HG03196 (cell line): ENCODE measurements around the gene RPL5.

Experiments used
- ATAC-seq: cut with Tn5 transposase; IDR thresholded peaks from one replicate; pipeline ENCODE4 v1.9.1; 2021; ENCODE audit not compliant: unreplicated experiment

The RPL5 gene

DNA sequence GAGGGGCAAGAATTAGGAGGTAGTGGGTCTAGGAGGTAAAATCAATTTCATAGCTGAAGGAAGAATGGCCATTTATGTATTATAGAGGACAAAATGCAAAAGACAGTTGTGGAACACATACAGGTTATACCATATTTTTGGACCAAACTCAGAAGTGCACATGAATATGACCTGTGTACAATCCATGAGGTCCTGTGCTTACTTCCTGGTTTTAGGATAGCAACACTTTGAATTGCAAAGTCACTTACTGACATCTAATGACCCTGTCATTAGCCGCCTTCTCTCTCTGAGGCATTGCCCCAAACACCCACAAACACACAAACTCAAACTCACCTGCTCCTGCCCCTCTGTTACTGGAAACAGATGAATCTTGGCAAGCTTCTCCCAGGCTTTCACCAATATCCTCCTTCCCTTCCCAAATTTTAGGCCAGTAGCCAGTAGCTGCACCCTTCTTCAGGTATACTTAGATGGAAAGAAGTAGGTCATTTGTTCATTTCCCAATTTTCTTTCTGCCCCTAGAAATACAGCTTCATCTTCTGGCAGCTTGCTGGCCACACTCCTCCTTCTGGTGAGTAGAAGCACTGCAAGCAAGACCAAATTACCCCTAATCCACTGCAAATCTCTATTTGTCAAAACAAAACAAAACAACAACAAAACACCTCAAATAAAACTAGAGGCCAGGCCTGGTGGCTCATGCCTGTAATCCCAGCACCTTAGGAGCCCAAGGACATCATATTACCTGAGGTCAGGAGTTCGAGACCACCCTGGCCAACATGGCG, 13.7 kb upstream of the RPL5 start:
- no peak for ATAC-seq

DNA sequence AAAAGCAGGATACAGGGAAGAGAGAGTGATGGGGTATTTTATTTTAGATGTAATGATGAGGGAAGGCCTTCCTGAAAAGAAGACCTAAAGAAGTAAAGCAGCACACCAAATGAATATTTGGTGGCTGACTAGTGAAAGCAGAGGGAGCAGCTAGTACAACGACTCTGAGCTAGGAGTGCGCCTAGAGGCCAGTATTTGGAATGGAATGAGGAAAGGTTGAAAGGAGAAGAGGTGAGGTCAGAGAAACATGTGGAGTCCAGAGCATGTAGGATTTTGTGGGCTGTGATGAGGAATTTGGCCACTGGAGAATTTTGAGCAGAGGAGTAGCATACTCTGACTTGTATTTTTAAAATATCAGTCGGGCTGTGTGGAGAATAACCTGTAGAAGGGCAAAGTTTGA, 11.8 kb upstream of the RPL5 start:
- no peak for ATAC-seq

DNA sequence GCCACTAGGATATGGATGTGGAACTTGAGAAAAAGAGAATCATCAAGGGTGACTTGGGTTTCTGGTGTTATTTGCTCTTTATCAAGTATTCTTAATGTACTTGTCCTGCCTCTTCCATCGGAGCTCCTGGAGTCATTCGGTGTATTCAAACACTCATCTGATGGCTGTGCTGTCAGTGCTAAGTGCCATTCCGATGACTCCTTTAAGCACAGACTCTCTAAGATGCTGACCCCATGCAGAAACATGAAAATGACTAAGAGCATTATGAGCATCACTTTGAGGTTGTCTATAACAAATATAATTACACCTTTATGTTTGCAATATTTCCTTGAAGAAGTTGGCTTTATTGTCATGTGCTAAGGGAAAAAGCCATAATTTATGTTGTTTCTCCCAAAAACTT, 11.3 kb upstream of the RPL5 start:
- ATAC-seq: no peak

DNA sequence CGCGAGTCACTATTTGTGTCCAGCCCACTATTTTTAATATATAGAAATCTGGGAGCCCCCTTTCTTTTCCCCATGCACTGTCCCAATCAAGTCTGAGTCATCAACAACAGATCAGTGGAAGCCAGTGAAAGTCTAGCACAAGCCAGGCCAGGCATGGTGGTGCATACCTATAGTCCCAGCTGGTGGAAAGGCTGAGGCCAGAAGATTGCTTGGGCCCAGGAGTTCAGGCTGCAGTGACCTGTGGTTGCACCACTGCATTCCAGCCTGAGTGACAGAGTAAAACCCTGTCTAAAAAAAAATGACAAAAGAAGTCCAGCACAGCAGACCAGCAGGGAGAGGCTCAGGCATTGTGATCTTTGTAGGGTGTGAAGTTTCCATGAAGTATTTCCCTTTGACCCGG, 9.0 kb upstream of the RPL5 start:
- no peak for ATAC-seq

DNA sequence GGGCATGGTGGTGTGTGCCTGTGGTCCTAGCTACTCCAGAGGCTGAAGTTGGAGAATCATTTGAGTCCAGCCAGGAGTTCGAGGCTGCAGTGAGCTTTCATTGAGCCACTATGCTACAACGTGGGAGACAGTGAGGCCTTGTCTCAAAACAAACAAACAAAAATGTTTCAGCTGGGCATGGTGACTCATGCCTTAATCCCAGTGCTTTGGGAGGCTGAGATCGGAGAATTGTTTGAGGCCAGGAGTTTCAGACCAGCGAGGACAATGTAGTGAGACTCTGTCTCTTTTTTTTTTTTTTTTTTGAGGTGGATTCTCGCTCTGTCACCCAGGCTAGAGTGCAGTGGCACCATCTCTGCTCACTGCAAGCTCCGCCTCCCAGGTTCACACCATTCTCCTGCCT, 5.0 kb upstream of the RPL5 start:
- ATAC-seq: no peak

DNA sequence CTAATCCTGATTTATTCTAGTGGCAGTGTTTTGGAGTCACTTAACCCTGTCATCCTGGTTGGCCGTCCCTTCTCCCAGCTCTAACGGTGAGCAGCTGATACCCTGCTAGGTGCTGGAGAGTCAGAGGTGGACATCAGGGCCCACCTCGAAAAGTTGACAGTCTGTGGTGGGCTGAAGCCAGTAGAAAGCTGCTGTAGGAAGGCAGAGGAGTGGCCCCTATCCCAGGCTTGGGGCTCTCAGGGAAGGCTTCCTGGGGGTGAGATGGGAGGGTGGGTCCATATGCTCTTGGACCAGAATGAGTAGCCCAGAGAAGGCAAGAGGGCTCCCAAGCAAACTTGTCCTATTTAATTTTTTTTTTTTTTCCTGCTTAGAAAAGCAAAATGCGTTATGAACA, 475 bp upstream of the RPL5 start:
- ATAC-seq: no peak

DNA sequence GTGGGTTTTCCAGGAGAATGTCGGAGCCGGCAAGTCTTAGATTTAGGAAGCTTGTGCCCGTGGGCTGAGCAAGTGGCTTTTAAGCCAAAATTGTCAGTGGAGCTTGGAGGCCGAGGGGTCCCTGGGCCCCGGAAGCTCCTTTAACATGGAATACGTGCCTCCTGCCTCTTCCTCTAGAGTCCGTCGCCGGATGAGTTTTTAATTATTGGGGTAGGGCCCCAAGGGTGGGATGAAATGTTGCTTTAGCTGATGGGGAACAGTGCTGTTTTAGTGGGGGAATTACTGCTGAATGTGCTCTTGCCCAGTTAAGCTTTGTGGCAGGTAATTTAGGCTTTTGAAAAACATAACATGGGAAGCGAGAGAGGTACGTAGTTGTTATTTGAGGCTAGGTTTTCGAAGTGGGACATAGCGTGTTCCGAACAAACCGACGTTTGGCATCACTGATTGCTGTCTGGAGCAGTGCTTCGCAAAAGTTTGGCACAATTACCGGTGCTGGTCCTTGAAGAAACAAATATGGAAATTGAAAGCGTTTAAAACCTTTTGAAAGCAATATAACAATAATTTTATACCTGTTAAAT, 786 bp downstream of the RPL5 start:
- ATAC-seq: no peak

DNA sequence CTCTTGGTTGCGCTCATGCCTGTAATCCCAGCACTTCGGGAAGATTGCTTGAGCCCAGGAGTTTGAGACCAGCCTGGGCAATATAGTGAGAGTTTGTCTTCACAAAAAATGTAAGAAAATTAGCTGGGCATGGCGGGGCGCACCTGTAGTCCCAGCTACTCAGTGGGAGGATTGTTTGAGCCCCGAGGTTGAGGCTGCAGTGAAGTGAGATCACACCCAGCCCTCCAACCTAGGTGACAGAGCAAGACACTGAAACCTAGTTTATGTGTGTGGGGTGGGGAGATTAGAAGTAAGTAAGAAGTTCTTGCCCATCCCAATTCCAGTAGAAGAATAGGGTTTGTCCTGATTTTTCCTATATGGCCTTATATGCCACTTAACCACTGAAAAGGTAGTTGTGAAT, 2.0 kb downstream of the RPL5 start:
- ATAC-seq: no peak

DNA sequence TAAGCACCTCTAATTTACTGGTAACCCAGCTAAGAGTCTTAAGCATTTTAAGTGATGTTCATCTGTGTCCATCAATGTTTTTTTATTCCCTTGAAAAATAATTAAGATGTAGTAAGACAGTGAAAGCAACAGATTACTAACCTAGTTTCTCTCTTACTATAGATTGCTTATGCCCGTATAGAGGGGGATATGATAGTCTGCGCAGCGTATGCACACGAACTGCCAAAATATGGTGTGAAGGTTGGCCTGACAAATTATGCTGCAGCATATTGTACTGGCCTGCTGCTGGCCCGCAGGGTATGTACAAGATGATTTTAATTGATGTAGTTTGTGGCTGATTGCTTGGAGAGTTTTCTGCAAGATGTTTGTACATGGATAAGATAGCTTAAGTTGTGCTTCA, 2.8 kb downstream of the RPL5 start:
- ATAC-seq: no peak

DNA sequence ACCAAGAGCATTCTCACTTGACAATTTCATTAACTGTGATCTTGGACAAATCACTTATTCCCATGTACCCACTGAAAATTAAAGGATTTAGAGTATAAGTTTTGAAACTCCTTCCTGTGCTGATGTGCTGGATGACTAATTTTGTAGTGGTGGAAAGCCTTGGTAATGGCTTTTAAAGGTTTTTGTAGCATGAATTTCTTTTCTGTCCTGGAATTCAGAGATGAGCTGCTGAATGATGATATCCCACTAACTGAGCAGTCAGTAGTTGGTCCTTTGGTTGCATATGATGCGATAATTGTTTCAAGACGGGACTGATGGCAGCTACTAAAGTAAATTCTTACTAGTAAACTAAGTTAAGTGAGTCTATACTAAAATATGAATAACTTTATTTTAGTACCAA, 5.2 kb downstream of the RPL5 start:
- ATAC-seq: no peak

DNA sequence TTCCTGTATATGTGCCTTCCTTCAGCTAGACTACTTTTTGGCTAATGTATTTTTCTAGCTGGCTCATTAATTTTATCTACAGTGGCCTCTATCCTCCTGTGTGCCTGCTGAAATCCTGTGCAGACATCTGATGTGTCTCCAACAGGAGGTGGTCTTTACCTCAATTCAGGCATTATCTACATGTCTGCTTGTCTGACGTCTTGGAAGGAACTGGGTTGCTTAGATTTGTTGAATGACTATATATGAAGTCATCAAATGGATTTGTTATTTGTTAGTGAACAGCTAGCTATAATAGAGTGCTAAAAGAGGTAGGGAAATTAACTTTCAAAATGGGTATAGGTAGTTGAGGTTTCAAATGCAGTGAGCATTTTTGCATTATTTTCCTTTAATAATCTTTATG, 6.7 kb downstream of the RPL5 start:
- ATAC-seq: no peak

DNA sequence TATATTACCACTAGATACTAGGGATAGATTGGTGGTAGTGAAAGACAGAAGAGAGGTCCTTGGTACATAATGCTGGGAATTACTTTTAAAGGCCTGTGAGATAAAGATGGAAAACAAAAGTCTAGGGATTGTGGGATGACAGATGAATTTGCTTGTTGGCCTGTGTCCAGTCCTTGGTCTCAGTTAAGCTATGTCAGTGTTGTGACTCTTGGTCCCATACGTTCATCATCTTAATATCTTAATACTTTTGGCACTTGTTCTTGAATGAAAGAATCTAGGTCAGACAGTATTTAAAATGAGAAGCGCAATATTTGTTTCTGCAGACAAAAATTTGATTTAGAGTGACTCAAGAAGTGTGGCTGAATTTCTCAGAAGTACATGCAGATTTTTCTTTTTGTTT, 7.6 kb downstream of the RPL5 start:
- ATAC-seq: no peak

DNA sequence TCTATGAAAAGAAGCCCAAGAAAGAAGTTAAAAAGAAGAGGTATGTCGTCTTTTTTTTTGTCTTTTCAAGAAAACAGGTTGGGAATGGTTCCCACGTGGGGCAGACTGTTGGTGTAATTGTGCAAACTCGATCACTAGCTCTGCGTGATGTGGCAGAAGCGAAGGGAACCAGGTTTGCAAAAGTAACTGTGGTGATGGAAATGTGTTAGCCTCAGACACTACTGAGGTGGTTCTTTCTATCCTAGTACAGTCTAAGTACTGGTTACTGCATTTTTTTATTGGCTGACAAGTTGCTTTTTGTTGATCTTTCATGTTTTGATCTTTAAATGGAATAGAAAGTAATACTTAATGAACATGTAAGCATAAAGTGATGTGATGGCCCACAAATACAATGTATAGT, 8.8 kb downstream of the RPL5 start:
- no peak for ATAC-seq

DNA sequence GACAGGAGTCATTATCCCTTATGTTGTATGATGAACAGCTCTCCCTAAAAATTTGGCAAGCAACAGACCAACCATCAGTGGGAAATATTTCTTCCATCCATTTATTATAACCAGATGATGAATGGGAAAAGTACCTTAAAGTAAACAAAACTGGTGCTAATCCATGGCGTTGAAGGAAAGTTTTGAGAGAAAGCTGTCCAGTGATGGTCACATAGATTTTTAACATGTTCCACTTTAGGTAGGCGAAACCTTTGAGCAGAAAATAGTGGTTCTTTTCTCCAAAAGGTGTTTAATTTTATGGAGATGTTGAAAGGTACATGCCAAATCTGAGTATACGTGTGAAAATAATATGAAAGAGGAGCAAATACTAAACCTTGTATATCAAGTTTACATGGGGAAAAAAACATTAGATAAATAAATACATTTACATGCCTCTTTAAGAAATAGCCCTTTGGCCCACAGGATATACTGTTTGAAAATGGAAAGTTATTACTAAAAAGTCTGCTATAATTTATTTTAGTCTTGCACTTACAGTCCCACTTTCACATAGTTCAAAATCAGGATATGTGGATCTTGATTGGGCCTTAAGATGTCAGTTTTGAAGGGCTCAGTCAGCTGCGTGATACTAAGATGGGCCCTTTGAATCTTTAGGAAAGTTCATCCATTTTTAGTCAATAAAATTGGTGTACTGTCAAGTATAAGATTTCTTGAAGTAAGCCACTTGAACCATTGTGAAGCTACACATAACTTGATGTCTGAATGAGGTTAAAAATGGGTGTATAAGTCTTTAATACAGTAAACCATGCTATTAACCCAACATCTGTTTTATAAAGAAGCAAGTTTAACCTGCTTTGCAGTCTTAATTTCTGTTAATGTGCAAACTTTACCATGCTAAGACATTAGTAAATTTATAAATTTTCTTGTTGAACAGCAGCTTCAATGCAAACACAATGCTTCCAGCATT, 10.5 kb downstream of the RPL5 start:
- no peak for ATAC-seq

DNA sequence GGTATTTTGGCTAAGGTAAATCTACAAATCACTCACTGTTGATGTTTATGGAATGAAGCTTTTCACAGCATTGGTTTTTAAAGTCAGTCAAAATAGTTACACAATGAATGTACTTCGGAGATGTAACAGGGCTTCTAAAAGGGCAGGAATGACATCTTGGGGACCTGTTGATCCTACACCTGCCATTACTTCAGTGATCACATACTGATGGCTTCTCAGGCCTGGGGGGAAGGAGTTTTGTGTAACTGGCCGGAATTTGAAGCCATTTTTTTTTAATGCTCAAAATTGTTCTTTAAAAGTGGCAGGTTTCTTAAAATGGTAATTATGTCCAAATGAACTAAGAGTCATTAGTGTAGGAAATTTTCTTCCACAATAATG, 11.2 kb downstream of the RPL5 start:
- no peak for ATAC-seq

DNA sequence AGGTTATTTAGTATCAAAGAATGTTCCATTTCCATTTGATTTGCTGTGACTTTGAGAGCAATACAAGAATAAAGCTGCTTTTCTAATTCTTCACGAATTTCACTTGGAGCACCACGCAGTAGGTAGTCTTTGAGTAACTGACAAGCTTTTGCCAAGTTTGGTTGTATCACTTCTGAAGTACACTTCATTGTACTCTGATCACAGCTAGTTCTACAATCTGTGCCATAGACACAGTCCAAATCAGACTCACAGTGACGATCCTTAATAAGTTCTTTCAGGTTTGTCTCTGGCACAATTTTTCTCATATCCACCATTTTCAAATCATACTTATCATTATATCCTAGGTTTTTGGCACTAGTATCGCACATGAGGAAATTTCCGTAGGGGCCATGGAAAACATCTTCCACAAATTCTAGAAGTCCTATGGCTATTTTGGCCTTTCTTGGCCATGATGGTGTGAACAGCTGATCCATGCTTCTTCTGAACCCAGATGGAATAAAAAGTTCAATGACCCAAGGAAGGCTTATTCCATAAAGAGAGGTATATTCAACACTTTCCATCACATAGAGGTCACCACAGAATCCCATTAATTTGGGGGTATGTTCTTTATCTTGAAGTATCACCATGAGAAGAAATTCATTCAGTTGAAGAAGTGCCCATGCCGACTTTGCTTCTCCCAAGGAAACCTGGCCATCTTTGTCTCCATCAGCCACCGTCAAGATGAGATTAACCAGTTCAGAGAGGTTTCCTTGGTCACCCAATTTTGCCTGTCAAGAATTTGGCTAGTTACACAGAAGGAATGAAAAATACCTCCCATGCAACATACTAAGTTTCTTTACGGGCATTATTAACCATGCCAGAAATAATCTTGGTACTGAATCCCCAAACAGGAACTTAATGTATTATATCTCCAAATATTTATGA, 11.9 kb downstream of the RPL5 start:
- ATAC-seq: no peak

DNA sequence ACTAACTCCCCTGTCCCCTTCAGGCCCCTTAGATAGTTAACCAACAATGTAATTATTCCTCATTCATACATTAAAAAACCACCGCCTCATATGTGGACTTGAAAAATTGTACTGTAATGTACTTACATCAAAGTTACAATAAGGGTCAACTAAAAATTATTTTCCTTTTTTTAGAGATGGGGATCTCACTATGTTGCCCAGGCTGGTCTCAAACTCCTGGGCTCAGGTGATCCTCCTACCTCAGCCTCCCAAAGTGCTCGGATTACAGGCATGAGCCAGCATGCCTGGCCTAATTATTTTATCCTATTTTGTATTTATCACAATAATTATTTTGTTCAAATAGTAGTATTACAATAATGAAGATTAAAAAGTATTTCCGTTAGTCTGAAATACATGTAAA, 12.6 kb downstream of the RPL5 start:
- ATAC-seq: no peak

DNA sequence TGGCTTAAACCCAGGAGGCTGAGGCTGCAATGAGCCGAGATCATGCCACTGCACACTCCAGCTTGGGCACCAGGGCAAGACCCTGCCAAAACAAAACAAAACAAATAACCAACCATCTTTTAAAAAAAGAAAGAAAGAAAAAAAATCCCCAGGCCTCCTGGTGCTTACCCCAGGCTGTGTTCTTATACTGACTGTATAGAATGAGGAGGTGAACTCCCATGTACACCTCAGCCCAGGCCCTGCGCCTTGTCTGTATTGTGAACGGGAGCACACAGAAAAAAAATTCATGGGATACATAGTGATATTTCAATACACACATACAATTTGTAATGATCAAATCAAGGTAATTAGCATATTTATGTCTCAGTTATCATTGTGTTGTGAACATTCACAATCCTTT, 14.1 kb downstream of the RPL5 start:
- no peak for ATAC-seq

DNA sequence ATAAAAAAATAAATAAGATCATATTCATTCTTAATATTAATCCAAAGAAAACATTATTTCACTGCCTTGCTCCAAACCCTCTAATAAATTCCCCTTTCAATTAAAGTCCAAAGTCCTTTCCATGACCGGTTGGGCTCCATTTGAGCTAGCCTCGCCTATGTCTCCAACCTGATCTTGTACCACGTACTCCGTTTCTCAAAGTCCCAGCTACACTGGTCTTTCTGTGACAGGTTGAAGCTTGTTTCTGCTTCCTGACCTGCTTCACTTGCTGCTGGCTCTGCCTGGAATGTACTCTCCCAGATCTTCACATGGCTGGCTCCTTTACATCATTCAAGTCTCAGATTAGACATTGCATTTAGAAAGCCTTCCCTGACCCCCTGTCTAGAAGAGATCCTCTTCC, 16.4 kb downstream of the RPL5 start:
- ATAC-seq: no peak

DNA sequence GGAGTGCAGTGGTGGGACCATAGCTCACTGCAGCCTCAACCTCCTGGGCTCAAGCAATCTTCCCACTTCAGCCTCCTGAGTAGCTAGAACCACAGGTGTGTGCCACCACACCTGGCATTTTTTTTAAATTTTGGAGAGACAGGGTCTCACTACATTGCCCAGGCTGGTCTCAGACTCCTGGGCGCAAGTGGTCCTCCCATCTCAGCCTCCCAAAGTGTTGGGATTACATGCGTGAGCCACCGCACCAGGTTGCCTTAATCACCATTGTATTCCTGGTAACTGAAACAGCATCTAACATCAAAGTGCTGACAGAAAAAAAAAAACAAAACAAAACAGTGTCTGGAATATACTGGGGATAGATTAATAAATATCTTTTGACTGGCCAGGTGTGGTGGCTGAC, 18.2 kb downstream of the RPL5 start:
- ATAC-seq: no peak

DNA sequence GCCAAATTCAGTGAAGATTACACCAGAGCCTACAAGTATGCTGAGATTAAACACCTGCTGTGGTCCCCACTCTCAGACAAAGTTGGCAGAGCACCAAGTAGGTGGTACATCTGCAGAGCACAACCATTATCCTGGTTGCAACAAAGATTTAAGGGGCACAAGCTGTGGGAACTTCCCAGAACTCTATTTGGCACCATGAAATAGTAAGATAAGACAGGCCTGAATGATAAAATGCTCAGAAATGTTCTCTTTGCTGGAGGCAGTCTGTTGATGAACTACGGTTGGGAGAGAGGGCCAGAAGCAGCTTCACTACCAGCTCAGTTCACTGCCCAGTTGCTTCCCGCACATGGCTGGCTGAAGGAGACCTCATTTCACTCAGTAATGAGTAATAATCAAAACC, 19.9 kb downstream of the RPL5 start:
- ATAC-seq: no peak
